HG03135 (cell line): ENCODE data around the gene TMEM151A.
"Not testable (repeated sequence)": the region's sequence is repeated elsewhere in the genome, so short reads cannot be mapped to it uniquely, and the experiment has no call there.

Experiments
- ATAC-seq: cut with Tn5 transposase; IDR thresholded peaks from one replicate; pipeline ENCODE4 v1.9.1; 2021; ENCODE audit warnings: mild to moderate bottlenecking, moderate library complexity; ENCODE audit not compliant: unreplicated experiment

TMEM151A gene

DNA sequence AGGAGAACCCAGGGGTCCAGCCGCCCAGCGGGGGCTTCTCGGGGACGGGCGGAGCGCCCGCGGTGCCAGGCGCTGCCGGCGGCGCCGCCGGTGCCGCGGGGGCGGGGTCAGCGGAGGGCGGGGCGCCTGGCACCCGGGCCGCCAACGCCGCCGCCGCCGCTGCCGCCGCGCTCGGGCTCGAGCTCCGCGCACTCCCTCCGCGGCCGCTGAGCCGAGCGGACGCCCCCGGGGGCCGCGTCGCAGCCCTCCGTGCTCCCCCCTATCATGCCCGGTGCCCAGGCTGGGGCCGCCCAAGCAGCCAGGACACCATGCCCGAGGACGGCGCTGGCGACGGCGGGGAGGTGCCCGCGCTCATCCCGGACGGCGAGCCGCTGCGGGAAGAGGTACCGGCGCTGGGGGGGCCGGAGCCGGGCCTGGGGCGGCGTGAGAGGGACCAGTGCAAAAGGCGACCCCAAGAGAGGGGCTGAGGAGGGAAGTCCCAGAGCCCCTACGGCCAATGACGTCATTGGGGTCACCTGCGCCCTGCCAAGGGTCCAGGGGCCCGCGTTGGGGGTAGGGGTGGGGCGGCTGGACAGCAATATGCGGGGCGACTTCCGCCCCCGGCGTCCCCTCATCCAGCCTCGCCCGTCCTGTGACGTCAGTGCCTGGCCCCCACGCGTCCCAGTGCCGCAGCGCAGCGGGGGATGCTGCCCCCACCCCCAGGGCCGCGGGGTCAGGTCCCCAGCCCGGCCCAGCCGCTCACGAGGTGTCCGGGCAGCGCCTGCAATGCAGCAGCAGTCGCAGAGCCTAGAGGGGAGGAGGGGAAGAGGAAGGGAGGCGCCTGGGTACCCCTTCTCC is at the start of gene TMEM151A:
Gene TMEM151A (plus strand): TSS at position 189 of the 837 bp plus-strand sequence. CDS start 120 bp downstream, at position 309.
- no peak for ATAC-seq

DNA sequence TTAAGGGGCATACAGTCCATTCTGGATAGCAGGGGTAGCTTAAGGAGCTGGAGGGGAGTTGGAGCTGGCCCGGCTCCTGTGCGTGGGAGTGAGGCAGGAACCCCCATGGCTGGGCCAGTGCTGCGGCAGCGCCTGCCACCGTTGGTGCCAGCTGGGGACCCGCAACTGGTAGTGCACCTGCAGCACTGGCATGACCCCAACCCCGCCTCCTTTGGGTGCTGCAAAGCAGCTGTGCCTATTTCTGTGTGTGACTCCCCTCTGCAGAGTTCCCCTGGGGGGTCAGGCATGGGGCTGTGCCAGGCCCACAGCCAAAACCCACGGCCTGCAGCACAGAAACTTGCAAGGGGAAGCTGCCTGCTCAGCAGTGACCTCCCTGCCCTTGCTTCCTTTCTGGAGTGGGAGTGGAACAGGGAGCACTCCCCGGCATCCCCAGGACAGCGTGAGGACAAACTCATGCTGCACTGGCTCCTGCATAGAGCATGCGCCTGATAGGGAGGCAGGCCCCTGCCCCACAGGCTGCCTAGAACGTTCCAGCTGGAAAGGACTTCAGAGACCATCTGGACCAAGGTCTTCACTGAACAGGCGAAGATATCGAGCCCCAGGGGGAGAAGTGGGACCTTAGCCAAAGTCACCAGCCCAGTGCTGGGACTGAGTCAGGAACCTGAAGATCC is 49.5 kb upstream of the TMEM151A start:
- ATAC-seq, result no peak

DNA sequence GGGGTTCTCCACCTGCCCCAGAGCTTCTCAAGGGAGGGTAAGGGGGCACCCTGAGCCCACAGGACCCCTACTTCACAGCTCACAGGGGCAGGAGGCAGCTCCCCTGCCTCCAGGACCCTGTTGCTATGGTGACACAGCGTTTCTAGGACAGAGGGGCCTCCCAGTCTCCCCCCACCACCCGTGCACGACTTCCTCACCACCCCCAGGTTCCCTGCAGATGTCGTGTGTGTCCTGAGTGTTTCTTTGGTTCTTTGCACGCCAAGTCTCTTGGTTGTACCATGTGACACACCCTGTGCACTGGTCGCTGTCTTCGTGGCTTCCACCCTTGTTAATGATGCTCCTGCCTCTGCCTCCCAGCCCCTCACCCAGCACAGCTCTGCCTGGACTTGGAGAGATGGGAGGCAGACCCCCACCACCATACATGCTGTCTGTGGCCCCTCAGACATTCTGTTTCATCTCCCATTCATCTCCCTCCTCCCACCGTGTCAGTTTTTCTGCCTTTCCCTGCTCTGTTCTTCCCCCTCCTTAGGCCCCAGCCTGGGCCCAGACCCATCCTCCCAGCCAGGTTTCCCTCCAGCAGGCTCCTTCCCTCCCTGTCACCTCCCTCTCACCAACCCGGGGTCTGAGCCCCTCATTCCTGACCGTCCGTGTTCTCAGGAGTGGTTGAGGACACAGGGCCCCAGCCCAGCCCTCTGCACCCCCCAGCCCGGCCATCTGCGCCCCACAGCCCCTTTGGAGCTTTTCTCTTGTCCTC is 47.7 kb upstream of the TMEM151A start:
- no peak for ATAC-seq

DNA sequence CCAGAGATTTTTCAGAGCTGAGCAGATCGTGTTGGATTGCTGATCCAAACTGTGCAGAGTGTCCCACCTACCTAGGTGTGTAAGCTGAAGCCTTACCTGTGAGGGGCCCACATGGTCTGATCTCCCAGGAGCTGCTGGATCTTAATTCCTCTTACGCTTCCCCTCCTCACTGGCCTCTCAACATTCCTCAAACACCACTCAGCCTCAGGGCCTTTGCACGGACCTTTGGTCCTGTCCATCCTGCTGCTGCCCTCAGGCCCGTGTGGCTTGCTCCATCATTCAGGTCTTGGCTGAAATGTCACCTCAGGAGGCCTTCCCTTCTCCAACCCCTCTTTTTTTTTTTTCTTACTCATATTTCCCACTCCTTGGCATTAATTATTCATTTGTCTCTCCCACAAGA is 44.4 kb upstream of the TMEM151A start:
- no peak for ATAC-seq

DNA sequence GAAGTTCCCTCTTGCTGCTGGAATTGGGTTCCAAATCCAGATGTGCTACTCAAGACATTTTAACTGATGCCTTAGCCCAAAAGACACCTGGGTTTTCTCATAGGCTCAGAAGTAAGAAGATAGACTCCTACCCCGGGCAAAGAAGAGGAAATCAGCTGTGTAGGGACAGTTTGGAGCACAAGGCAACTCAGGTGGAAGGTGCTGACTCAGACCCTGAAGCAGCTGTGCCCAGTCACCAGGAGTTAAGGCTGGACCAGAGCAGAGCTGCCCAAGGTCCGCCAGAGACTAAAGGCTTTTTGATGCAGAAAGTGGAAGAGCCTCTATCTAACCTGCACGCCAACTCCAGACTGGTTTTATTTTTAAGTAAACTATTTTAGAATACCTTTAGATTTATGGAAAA is 43.9 kb upstream of the TMEM151A start:
- no peak for ATAC-seq

DNA sequence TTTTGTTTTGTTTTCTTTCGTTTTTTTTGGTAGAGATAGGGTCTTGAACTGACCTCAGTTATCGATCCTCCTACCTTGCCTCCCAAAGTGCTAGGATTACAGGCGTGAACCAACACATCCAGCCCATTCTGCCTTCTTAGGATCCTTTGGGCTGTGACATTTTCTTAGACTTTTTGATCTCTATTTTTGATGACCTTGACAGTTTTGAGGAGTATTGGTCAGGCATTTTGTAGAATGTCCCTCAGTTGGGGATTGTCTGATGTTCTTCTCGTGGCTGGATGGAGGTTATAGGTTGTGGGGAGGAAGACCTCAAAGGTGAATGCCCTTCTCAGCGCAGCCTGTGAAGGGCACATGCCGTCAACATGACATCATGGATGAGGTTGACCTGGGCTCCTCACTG is 42.8 kb upstream of the TMEM151A start:
- no peak for ATAC-seq

DNA sequence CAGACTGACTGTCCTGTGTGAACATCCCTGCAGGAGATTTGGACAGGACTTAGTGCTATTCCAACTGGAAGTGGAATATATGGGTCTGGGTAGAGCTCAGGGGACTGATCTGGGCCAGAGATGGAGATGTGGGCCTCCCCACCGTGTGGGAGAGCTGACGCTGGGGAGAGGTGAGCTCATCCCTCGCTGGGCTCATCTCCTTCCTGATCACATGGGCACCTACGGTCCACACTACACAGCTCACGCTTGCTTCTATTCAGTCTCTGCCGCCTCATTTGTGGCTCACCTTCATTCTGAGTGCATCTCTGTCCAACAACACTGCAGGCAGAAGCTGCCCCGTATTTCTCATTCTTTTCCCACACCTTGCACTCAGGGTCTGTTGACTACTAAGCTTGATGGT is 39.9 kb upstream of the TMEM151A start:
- no peak for ATAC-seq

DNA sequence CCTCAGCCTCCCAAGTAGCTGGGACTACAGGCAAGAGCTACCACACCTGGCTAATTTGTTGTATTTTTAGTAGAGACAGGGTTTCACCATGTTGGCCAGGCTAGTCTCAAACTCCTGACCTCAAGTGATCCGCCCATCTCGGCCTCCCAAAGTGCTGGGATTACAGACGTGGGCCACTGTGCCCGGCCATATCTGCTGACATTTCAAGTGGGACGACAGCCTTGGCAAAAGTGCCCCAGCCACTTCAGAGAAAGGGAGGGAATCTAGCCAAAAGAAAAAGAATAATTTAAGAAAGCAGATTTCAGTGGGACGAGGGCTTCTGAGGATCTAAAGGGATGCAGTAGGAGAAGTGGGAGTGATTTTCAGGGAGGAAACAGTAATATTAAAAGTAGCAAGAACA is 38.6 kb upstream of the TMEM151A start:
- ATAC-seq, result not testable (repeated sequence)

DNA sequence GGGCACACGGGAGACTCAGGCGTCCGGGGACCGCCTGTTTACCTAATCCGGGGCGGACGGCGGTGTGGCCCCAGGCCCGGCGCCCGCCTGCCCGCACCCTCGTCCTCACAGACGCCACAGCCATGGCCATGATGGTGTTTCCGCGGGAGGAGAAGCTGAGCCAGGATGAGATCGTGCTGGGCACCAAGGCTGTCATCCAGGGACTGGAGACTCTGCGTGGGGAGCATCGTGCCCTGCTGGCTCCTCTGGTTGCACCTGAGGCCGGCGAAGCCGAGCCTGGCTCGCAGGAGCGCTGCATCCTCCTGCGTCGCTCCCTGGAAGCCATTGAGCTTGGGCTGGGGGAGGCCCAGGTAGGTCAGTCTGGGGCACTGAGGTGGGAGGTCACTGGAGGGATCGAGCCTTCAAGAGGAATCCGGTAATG is 33.2 kb upstream of the TMEM151A start:
- ATAC-seq, result no peak

DNA sequence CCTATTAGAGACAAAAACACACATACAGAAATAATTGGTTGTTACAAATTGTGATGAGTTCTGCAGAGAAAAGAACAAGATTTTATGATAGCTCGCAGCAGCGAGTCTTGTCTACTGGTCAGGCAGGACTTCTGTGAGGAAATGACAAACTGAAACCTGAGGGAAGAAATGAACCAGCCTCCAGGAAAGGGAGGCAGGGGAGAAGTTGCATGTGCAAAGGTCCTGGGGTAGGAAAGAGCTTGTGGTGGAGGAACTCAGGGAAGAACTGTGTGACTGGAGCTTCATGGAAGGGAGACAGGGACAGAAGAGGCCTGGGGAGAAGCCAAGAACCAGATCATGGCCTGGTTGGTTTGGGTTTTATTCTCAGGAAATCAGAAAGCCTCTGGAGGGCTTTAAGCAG is 32.5 kb upstream of the TMEM151A start:
- no peak for ATAC-seq

DNA sequence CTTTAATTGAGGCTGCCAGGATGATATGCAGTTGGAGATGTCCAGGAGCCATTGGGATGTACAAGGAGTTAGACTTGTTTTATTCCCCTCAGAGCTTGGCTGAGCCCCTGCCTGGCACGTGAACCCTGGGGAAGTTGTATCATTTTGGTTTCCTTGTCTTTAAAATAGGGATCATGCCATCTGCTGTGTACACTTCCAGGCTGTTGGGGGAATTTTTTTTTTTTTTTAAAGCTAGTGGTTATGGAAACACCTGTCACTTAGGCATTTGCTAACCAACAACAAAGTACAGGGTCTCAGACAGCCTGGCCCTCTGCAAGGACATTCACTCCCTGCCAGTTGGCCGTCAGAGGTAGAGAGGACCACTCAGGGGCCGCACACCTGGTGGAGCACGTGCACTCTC is 31.7 kb upstream of the TMEM151A start:
- ATAC-seq, result no peak

DNA sequence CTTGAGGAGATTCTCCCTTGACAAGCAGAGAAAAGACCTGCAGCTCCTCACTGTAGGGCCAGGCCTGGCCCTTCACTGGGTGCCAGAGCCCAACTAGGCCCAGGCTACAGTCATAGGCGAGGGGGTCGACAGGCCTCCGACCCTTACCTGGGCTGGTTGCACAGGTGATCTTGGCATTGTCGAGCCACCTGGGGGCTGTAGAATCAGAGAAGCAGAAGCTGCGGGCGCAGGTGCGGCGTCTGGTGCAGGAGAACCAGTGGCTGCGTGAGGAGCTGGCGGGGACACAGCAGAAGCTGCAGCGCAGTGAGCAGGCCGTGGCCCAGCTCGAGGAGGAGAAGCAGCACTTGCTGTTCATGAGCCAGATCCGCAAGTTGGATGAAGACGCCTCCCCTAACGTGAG is 30.1 kb upstream of the TMEM151A start:
- no peak for ATAC-seq

DNA sequence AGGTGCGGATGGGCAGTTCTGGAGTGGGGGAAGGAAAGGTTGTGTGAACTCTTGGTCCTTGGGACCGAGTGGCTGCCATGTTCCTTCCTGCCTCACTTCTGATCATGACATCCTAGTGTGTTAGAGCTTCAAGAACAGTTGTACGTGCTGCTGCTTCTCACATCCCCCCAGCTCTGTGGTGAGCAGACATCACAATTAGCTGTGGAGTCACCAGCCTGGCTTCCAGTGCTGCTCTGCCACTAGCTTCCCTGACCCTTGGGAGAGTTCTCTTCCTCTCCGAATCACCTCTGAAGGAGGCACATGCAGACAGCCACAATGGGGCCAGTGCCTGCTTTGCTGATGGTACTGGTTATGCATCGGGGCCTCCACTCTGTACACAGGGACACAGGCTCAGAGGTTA is 29.5 kb upstream of the TMEM151A start:
- ATAC-seq, result no peak

DNA sequence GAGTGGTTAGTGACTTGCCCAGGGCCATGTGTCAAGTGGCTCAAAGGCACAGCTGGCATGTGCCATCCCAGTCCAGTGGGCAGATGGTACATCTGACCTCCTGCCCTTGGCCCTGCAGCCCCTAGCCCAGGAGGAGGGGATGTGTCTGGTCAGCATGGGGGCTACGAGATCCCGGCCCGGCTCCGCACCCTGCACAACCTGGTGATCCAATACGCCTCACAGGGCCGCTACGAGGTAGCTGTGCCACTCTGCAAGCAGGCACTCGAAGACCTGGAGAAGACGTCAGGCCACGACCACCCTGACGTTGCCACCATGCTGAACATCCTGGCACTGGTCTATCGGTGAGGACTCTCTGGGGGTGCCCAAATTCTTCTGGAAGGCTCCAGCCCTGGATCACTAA is 29.0 kb upstream of the TMEM151A start:
- ATAC-seq, result no peak

DNA sequence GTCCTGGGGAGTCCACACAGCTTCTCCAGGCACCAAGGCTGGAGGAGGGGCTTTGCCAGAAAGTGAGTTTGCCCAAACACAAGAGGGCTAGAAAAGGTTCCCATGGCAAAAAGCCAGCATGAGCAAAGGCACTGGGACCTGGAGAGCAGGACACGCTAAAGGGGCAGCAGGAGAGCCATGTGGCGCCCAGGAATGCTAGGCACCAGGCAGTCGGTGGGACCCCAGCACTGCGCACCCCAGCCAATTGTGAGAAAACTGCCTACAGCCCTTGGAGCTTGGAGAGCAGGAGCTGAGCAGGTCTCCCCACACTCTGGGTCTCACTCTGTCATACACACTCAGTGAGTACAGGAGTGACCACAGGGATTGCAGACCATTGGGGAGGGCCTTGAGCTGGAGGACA is 28.5 kb upstream of the TMEM151A start:
- no peak for ATAC-seq

DNA sequence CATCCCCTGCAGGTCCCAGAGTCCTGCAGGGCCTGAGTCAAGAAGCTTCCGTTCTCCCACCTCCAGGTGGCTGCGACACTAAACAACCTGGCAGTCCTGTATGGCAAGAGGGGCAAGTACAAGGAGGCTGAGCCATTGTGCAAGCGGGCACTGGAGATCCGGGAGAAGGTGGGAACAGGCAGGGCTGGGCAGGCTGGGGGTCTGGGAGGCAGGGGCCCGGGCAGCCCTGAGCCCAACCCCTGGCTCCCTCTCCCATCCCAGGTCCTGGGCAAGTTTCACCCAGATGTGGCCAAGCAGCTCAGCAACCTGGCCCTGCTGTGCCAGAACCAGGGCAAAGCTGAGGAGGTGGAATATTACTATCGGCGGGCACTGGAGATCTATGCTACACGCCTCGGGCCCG is 27.9 kb upstream of the TMEM151A start:
- ATAC-seq, result no peak

DNA sequence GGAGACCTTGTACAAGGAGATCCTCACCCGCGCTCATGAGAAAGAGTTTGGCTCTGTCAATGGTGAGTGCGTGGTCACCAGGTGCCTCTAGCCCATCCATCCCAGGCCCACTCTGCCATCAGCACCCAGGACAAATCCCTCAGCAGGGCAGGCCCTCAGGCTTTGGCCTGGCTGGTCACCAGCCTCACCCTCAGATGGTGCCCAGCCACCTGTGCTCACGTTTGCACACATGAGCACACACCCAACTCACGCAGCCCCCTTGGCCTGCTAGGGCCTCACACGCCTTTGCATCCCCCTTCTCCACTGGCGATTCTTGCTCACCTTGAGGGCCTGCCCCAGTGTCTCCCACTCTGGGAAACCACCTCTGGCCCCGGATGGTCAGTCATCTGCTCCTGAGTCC is 27.3 kb upstream of the TMEM151A start:
- ATAC-seq, result no peak

DNA sequence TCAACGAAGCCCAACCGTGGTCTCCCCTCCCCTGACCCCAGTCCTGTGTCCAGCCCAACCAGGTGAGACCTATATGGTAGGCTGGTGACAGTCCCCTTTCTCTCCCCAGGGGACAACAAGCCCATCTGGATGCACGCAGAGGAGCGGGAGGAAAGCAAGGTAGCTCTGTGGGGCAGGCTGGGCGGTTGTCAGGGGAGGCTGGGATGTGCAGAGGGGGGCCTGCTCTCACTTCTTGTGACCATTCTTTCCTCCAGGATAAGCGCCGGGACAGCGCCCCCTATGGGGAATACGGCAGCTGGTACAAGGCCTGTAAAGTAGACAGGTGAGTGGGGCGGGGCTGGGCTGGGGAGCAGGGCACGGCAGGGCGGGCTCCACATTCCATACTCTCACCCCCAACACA is 26.8 kb upstream of the TMEM151A start:
- ATAC-seq, result no peak

DNA sequence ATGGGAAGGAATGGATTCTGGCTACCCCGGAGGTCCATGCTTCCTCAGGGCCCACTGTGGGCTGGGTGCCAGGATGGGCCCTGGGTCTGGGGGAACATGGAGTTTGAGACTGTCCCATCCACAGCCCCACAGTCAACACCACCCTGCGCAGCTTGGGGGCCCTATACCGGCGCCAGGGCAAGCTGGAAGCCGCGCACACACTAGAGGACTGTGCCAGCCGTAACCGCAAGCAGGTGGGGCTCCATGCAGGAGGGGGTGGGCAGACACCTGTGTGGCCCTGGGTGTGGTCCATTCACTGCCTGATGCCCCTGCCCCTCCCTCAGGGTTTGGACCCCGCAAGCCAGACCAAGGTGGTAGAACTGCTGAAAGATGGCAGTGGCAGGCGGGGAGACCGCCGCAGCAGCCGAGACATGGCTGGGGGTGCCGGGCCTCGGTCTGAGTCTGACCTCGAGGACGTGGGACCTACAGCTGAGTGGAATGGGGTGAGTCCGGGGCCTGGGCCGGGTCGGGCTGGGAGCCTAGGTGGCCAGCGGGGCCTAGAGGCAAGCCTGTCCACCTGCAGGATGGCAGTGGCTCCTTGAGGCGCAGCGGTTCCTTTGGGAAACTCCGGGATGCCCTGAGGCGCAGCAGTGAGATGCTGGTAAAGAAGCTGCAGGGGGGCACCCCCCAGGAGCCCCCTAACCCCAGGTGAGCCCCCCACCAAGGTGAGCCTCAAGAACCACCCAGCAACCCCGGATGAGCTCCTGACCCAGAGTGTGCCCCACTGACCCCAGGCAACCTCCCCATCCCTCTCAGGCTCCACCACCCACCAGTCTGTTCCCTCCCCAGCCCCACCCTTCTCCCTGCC is 25.9 kb upstream of the TMEM151A start:
- ATAC-seq, result no peak

DNA sequence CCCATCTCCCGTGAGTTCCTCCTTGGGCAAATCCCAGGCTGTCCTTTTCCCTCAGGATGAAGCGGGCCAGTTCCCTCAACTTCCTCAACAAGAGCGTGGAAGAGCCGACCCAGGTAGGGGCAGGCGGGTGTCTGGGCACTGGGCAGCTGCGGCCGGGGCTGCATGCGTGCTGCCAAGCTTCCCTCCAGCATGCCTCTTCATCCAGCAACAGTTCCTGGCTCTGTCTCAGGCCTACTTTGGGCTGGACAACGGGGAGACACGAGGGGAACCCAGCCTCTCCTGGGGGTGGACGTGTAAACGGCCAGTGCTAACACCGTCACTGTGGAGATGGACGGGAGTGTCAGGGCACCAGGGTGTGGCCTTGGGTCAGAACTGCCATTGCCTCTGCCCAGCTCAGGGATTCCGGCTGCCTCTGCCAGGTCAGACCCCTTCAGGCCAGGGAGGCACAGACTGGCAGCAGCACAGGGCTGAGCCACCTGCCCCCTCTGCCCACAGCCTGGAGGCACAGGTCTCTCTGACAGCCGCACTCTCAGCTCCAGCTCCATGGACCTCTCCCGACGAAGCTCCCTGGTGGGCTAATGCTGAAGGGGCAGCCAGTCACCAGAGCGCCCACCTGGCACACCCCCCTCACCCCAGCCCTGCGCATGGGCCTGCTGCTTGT is 25.2 kb upstream of the TMEM151A start:
- no peak for ATAC-seq
